ENCODE data around the gene PNO1. TPM values are rescaled to one million over a fixed set of nuclear protein-coding genes. Genes with fewer than 3 reads are reported as not detected.

PNO1 gene
- total and polyA plus RNA-seq, 12 donors: 6.0 to 25.5 (median 14.8) TPM

DNA sequence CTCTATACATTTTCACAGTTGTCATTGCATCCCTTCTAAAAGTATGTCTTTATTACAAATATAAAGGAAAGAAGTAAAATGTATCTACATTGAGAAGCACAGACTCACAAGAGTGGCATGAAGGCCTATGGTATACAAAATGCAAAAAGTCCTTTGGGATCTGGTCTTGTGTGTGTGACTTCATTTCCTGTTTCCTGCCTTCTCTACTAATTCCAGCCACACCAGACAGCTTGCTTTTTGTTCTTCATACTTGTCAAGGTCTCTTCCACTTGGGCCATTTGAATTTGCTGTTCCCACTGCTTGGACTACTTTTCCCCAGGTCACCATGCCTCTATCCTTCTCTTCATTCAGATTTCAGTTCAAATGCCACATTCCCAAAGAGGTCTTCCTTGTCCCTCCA is 6.7 kb upstream of the PNO1 start:
- no peaks in the 10 kb centered on the region for H3K27me3 ChIP-seq
- TF ChIP-seq, protein P1, sequence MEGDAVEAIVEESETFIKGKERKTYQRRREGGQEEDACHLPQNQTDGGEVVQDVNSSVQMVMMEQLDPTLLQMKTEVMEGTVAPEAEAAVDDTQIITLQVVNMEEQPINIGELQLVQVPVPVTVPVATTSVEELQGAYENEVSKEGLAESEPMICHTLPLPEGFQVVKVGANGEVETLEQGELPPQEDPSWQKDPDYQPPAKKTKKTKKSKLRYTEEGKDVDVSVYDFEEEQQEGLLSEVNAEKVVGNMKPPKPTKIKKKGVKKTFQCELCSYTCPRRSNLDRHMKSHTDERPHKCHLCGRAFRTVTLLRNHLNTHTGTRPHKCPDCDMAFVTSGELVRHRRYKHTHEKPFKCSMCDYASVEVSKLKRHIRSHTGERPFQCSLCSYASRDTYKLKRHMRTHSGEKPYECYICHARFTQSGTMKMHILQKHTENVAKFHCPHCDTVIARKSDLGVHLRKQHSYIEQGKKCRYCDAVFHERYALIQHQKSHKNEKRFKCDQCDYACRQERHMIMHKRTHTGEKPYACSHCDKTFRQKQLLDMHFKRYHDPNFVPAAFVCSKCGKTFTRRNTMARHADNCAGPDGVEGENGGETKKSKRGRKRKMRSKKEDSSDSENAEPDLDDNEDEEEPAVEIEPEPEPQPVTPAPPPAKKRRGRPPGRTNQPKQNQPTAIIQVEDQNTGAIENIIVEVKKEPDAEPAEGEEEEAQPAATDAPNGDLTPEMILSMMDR (IDR thresholded peaks at IDR 0.05): no peak
- no peak for TF ChIP-seq POLR2A (IDR thresholded peaks at IDR 0.05)
- intact Hi-C loops (cut with DNase I): no loop called here
- no peaks in the 10 kb centered on the region for H3K9me3 ChIP-seq (replicated peaks in 1 of 3)
- no peak overlapping the region for H3K4me3 ChIP-seq
- no peak for DNase-seq
- H3K4me1 ChIP-seq (replicated peaks in 1 of 2): peaks cover 0 to 2% of the 10 kb centered on the region in 2 donors
- H3K36me3 ChIP-seq (replicated peaks in 1 of 2): no peaks in the 10 kb centered on the region
- H3K27ac ChIP-seq: no peak overlapping the region

DNA sequence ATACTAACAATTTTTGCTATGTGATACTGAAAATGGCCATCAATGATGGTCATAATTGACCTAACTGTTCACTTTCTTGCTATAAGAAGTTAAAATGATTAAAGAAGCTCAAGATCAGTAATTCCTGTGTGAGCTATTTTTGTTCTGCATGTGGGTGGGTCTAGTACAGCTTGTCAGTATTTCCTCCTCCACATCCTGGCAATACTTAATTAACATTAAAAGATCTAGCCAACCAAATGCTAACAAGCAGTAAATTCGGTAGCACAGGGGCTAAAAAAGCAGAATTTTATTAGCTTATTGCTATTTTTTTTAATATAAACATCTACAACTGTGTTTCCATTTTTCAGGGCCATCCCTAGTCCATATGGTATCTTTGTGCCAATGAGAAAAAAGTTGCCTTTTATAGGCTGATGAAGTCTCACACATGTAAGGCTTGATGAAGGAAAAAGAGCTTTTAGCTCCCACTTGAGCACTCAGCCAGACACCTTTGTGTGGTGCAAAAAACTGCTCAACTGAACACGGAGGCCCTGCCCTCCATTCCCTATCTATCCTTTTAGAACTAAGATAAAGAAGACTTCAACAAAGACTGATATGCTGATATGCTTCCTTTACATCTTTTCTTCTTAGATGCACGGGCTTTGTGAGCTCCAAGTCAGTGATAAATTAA is 4.9 kb upstream of the PNO1 start:
- Histone ChIP-seq H3K36me3 (replicated peaks in 1 of 2) (no peaks in the 10 kb centered on the region), H3K27me3 (no peaks in the 10 kb centered on the region), H3K9me3 (replicated peaks in 1 of 3) (no peaks in the 10 kb centered on the region), H3K4me1 (replicated peaks in 1 of 2) (peaks cover 0 to 10% of the 10 kb centered on the region in 2 donors), H3K27ac (no peak overlapping the region), H3K4me3 (no peak overlapping the region)
- intact Hi-C loops (cut with DNase I): no loop called here
- no peak for DNase-seq
- WGBS, 4 donors: 59 to 68% (median 63%) methylated on average over 3 of the region's 3 CpGs
- TF ChIP-seq, protein P1 (IDR thresholded peaks at IDR 0.05): no peak
- no peak for TF ChIP-seq POLR2A (IDR thresholded peaks at IDR 0.05)

DNA sequence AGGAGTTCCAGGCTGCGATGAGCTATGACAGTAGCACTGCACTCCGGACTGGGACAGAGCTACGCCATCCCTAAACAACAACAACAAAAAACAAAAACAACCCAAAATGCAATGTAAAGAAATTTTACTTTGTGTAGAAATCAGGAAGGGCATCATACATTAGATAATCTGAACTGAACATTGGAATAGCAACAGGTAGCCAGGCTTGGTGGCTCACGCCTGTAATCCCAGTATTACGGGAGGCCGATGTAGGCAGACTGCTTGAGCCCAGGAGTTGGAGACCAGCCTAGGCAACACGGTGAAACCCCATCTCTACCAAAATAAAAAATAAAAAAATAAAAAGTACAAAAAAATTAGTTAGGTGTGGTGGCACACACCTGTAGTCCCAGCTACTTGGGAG is 2.1 kb upstream of the PNO1 start:
- WGBS, 4 donors: 95 to 98% (median 96%) methylated on average over 7 of the region's 7 CpGs
- H3K27ac ChIP-seq: no peak overlapping the region
- TF ChIP-seq, protein P1 (IDR thresholded peaks at IDR 0.05): no peak
- no peak for TF ChIP-seq POLR2A (IDR thresholded peaks at IDR 0.05)
- H3K4me3 ChIP-seq: no peak overlapping the region
- H3K27me3 ChIP-seq: no peaks in the 10 kb centered on the region
- H3K4me1 ChIP-seq (replicated peaks in 1 of 2): peaks cover 10 to 23% of the 10 kb centered on the region in 2 donors
- H3K9me3 ChIP-seq (replicated peaks in 1 of 3): no peaks in the 10 kb centered on the region
- H3K36me3 ChIP-seq (replicated peaks in 1 of 2): peaks cover 0 to 6% of the 10 kb centered on the region in 2 donors
- intact Hi-C loops (cut with DNase I): loop anchor here in 1 of 2 donors (5.0 kb wide), 1 partner anchor 97 kb away; the partner anchor contains the start of gene PPP3R1
- no peak for DNase-seq

DNA sequence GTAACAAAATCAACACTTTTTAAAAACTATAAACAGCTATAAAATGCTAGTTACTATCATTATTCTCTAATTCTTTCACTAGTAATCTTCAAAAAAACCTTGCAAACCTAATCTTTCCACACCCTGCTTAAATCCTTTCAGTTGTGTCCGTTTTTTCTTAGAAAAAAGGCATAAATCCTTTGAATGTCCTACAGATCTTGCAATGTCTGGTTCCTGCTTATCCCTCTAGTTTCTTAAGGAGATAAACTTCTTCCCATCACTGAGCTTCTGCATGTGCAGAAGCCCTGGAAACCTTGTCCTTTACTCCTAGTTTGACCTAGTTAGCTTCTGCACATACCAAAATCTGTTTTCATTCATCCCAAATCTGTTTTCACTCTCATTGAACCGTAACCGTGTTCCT is 1.3 kb upstream of the PNO1 start:
- no peaks in the 10 kb centered on the region for H3K27me3 ChIP-seq
- peaks cover 10 to 23% of the 10 kb centered on the region in 2 donors for H3K4me1 ChIP-seq (replicated peaks in 1 of 2)
- intact Hi-C loops (cut with DNase I): loop anchor here in 1 of 2 donors (5.0 kb wide), 1 partner anchor 96 kb away; the partner anchor contains the start of gene PPP3R1
- TF ChIP-seq, protein P1 (IDR thresholded peaks at IDR 0.05): no peak
- no peak for TF ChIP-seq POLR2A (IDR thresholded peaks at IDR 0.05)
- 5 to 11% (median 6%) methylated on average over 3 of the region's 3 CpGs for WGBS, 4 donors
- H3K4me3 ChIP-seq: peak overlapping the region in 2 of 4 donors; percentile 56 to 92
- H3K27ac ChIP-seq: peak overlapping the region in 4 of 5 donors; percentile 72 to 99 (median 90)
- H3K9me3 ChIP-seq (replicated peaks in 1 of 3): no peaks in the 10 kb centered on the region
- no peak for DNase-seq
- H3K36me3 ChIP-seq (replicated peaks in 1 of 2): peaks cover 0 to 14% of the 10 kb centered on the region in 2 donors

All from adrenal gland (tissue), 12 donors.